OCI-LY1 (cell line): ENCODE results near the gene GSTP1.

Experiments used
- H2AFZ ChIP-seq: fragments of 200-600 bp; sonication (generic), shearing (Covaris generic); 2 replicates; pipeline ENCODE4 v1.6.0; 2014; ENCODE audit warnings: antibody characterized with exemption, mild to moderate bottlenecking, low read length
- H3F3A ChIP-seq: fragments of 200-600 bp; sonication (generic), shearing (Covaris generic); 2 replicates; pipeline ENCODE4 v1.6.0; 2014; ENCODE audit warnings: mild to moderate bottlenecking, antibody characterized with exemption, low read length, moderate library complexity; ENCODE audit not compliant: insufficient read depth
- H3K27ac ChIP-seq: fragments of 200-600 bp; sonication (generic); 2 replicates; pipeline ENCODE4 v1.5.1; 2014; ENCODE audit warnings: low read length, mixed run types, mild to moderate bottlenecking, low read depth; ENCODE audit not compliant: poor library complexity, severe bottlenecking
- H3K27me3 ChIP-seq: fragments of 200-600 bp; sonication (generic); 2 replicates; pipeline ENCODE4 v1.6.0; 2014; ENCODE audit warnings: antibody characterized with exemption, mild to moderate bottlenecking, low read length, moderate library complexity; ENCODE audit not compliant: insufficient read depth
- H3K36me3 ChIP-seq: fragments of 200-600 bp; sonication (generic); 2 replicates; pipeline ENCODE4 v1.6.1; 2014; ENCODE audit warnings: mild to moderate bottlenecking, antibody characterized with exemption, low read length, moderate library complexity, mixed read lengths; ENCODE audit not compliant: insufficient read depth
- H3K4me1 ChIP-seq: fragments of 200-600 bp; sonication (generic); 2 replicates; pipeline ENCODE4 v1.5.1; 2014; ENCODE audit warnings: mild to moderate bottlenecking, low read length, moderate library complexity; ENCODE audit not compliant: insufficient read depth, severe bottlenecking
- H3K4me2 ChIP-seq: fragments of 200-600 bp; sonication (generic), shearing (Covaris generic); 2 replicates; pipeline ENCODE4 v1.6.1; 2014; ENCODE audit warnings: low read length
- H3K4me3 ChIP-seq: fragments of 200-600 bp; sonication (generic); 2 replicates; pipeline ENCODE4 v1.5.1; 2014; ENCODE audit warnings: low read length, low read depth, mild to moderate bottlenecking, mixed read lengths; ENCODE audit not compliant: poor library complexity, severe bottlenecking
- H3K79me2 ChIP-seq: fragments of 200-600 bp; shearing (Covaris generic); 2 replicates; pipeline ENCODE4 v1.6.1; 2016; ENCODE audit warnings: mixed run types, low read length, mixed read lengths; ENCODE audit not compliant: insufficient read depth
- H3K9ac ChIP-seq: fragments of 200-600 bp; sonication (generic), shearing (Covaris generic); 2 replicates; pipeline ENCODE4 v1.6.1; 2014; ENCODE audit warnings: mild to moderate bottlenecking, low read length, mixed read lengths
- H3K9me2 ChIP-seq: fragments of 200-600 bp; sonication (generic), shearing (Covaris generic); 2 replicates; pipeline ENCODE4 v1.6.1; 2014; ENCODE audit warnings: low read depth, mild to moderate bottlenecking, low read length, mixed read lengths
- H3K9me3 ChIP-seq: fragments of 200-600 bp; shearing (Covaris generic); 2 replicates; pipeline ENCODE4 v1.6.1; 2014; ENCODE audit warnings: low read length, mixed read lengths
- H4K20me1 ChIP-seq: fragments of 200-600 bp; sonication (generic), shearing (Covaris generic); 2 replicates; pipeline ENCODE4 v1.6.0; 2016; ENCODE audit warnings: mild to moderate bottlenecking, low read length; ENCODE audit not compliant: insufficient read depth
- EZH2 ChIP-seq: fragments of 200-600 bp; sonication (generic), shearing (Covaris generic); IDR thresholded peaks from 2 replicates; pipeline ENCODE4 v1.8.0; 2017; ENCODE audit warnings: borderline replicate concordance, mixed run types, mild to moderate bottlenecking, antibody characterized with exemption, low read length, moderate library complexity, mixed read lengths
- TF ChIP-seq, protein P1 (sequence below): fragments of 200-600 bp; sonication (generic), shearing (Covaris generic); IDR thresholded peaks from 2 replicates; pipeline ENCODE4 v1.5.1; 2017; ENCODE audit warnings: mild to moderate bottlenecking, antibody characterized with exemption, low read length, moderate library complexity, mixed read lengths

Gene GSTP1

DNA sequence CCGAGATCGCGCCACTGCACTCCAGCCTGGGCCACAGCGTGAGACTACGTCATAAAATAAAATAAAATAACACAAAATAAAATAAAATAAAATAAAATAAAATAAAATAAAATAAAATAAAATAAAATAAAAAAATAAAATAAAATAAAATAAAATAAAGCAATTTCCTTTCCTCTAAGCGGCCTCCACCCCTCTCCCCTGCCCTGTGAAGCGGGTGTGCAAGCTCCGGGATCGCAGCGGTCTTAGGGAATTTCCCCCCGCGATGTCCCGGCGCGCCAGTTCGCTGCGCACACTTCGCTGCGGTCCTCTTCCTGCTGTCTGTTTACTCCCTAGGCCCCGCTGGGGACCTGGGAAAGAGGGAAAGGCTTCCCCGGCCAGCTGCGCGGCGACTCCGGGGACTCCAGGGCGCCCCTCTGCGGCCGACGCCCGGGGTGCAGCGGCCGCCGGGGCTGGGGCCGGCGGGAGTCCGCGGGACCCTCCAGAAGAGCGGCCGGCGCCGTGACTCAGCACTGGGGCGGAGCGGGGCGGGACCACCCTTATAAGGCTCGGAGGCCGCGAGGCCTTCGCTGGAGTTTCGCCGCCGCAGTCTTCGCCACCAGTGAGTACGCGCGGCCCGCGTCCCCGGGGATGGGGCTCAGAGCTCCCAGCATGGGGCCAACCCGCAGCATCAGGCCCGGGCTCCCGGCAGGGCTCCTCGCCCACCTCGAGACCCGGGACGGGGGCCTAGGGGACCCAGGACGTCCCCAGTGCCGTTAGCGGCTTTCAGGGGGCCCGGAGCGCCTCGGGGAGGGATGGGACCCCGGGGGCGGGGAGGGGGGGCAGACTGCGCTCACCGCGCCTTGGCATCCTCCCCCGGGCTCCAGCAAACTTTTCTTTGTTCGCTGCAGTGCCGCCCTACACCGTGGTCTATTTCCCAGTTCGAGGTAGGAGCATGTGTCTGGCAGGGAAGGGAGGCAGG, at the start of gene GSTP1:
Gene GSTP1, plus strand, starts transcription at position 566 of the 958 bp plus-strand sequence. Its CDS starts 32 bp downstream, at position 598.
- no peak within 1 kb of the TSS for H2AFZ ChIP-seq
- TF ChIP-seq, protein P1, sequence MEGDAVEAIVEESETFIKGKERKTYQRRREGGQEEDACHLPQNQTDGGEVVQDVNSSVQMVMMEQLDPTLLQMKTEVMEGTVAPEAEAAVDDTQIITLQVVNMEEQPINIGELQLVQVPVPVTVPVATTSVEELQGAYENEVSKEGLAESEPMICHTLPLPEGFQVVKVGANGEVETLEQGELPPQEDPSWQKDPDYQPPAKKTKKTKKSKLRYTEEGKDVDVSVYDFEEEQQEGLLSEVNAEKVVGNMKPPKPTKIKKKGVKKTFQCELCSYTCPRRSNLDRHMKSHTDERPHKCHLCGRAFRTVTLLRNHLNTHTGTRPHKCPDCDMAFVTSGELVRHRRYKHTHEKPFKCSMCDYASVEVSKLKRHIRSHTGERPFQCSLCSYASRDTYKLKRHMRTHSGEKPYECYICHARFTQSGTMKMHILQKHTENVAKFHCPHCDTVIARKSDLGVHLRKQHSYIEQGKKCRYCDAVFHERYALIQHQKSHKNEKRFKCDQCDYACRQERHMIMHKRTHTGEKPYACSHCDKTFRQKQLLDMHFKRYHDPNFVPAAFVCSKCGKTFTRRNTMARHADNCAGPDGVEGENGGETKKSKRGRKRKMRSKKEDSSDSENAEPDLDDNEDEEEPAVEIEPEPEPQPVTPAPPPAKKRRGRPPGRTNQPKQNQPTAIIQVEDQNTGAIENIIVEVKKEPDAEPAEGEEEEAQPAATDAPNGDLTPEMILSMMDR, result peak; percentile 74
- TF ChIP-seq EZH2, result no peak
- peaks cover 10% of the 10 kb centered on the region; the same call in 1 of the 2 replicates for H3F3A ChIP-seq

GRCh38 chr11:67534070-67534679, 49.4 kb upstream of the GSTP1 start:
- H3F3A ChIP-seq, result no peaks in the 10 kb centered on the region
- peaks cover 7% of the 10 kb centered on the region for H3K4me1 ChIP-seq
- no peaks in the 10 kb centered on the region for H4K20me1 ChIP-seq
- H3K4me2 ChIP-seq, result no peak overlapping the region
- no peaks in the 10 kb centered on the region for H3K9me2 ChIP-seq
- H2AFZ ChIP-seq, result no peak overlapping the region
- TF ChIP-seq EZH2, result no peak
- TF ChIP-seq, protein P1, result no peak
- no peak overlapping the region for H3K4me3 ChIP-seq
- H3K9me3 ChIP-seq, result peaks cover 21% of the 10 kb centered on the region
- no peaks in the 10 kb centered on the region for H3K36me3 ChIP-seq
- no peak overlapping the region for H3K27ac ChIP-seq
- H3K9ac ChIP-seq, result no peak overlapping the region
- no peaks in the 10 kb centered on the region; the same call in 1 of the 2 replicates for H3K27me3 ChIP-seq
- H3K79me2 ChIP-seq, result no peaks in the 10 kb centered on the region

More for the DNA sequence above, at the start of gene GSTP1:
- Histone ChIP-seq H3K4me3 (peak within 1 kb of the TSS; percentile 94), H3K79me2 (no peaks in the 10 kb centered on the region), H3K9me3 (no peaks in the 10 kb centered on the region), H3K36me3 (peaks cover 37% of the 10 kb centered on the region), H3K27me3 (peaks cover 6% of the 10 kb centered on the region; the same call in 1 of the 2 replicates), H3K4me2 (peak within 1 kb of the TSS; percentile 89), H3K27ac (peak within 1 kb of the TSS; percentile 92), H3K4me1 (peaks cover 58% of the 10 kb centered on the region), H3K9ac (peak within 1 kb of the TSS; percentile 94), H3K9me2 (no peaks in the 10 kb centered on the region), H4K20me1 (no peaks in the 10 kb centered on the region)

GRCh38 chr11:67535561-67535960, 48.1 kb upstream of the GSTP1 start:
- H3K4me1 ChIP-seq, result no peaks in the 10 kb centered on the region
- no peak overlapping the region for H3K9ac ChIP-seq
- H3K4me2 ChIP-seq, result no peak overlapping the region
- H3K9me2 ChIP-seq, result no peaks in the 10 kb centered on the region
- no peaks in the 10 kb centered on the region; the same call in 1 of the 2 replicates for H3K27me3 ChIP-seq
- H3F3A ChIP-seq, result no peaks in the 10 kb centered on the region
- TF ChIP-seq EZH2, result no peak
- TF ChIP-seq, protein P1, result no peak
- no peaks in the 10 kb centered on the region for H3K36me3 ChIP-seq
- no peaks in the 10 kb centered on the region for H4K20me1 ChIP-seq
- no peak overlapping the region for H3K4me3 ChIP-seq
- no peak overlapping the region for H3K27ac ChIP-seq
- no peaks in the 10 kb centered on the region for H3K79me2 ChIP-seq
- H3K9me3 ChIP-seq, result peaks cover 21% of the 10 kb centered on the region
- H2AFZ ChIP-seq, result no peak overlapping the region
